ENCODE results near the gene ADAMTS17.

ADAMTS17 gene

DNA sequence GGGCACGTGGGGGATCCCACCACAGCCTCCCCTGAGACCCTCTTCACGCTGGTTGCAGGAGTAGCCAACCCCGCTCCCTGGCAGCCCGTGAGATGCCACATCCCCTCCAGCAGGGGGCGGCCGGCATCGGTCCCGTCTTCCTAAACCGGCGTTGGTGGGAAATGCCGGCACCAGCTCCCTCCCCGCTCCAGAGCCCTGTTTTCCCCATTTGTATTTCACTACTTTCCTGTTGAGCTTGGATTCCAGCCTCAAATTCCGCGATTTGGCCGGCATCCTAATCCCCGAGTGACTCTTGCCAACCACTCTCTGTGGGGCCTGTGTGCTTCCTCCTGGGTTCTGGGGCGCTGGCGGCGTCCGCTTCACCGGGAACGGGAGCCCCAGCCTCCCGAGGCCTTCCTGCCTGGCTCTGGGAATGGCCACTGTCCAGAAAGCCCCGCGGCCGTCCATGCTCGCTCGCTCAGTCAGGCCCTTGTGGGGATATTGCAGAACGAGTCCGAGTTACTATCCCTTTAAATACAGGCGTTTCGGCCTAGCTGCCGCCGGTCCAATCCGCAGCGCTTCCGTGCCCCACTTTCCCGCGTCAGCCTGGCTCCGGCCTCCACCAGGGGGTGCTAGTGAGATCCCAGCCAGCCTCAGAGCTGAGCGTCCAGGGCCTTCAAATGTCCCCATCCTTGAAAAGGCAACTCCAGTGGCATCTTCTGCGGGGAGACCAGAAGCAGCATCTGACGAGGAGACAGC, 8.1 kb upstream of the ADAMTS17 start:
- H3K27me3 ChIP-seq (ENCODE audit: insufficient read depth, low read length, poor library complexity) = no peaks in the 10 kb centered on the region
- no peaks in the 10 kb centered on the region for H4K20me1 ChIP-seq (ENCODE audit: insufficient read depth, low read length)
- DNase-seq (peak; percentile 69), ATAC-seq (ENCODE audit: insufficient read depth, low read depth) (peak; percentile 81)
- H3K9ac ChIP-seq (ENCODE audit: low read depth, low read length) = peak overlapping the region; percentile 77
- no peak for TF ChIP-seq EZH2 (IDR thresholded peaks at IDR 0.05; ENCODE audit: borderline replicate concordance, low read depth, low read length, severe bottlenecking)
- TF ChIP-seq, protein P1, sequence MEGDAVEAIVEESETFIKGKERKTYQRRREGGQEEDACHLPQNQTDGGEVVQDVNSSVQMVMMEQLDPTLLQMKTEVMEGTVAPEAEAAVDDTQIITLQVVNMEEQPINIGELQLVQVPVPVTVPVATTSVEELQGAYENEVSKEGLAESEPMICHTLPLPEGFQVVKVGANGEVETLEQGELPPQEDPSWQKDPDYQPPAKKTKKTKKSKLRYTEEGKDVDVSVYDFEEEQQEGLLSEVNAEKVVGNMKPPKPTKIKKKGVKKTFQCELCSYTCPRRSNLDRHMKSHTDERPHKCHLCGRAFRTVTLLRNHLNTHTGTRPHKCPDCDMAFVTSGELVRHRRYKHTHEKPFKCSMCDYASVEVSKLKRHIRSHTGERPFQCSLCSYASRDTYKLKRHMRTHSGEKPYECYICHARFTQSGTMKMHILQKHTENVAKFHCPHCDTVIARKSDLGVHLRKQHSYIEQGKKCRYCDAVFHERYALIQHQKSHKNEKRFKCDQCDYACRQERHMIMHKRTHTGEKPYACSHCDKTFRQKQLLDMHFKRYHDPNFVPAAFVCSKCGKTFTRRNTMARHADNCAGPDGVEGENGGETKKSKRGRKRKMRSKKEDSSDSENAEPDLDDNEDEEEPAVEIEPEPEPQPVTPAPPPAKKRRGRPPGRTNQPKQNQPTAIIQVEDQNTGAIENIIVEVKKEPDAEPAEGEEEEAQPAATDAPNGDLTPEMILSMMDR (IDR thresholded peaks at IDR 0.05; ENCODE audit: borderline replicate concordance, extremely low read depth, low read length, poor library complexity, severe bottlenecking) = peak; percentile 81
- no peaks in the 10 kb centered on the region for H3K79me2 ChIP-seq (ENCODE audit: insufficient read depth, low read length)
- H3K4me2 ChIP-seq (ENCODE audit: insufficient read depth, low read length) = peak overlapping the region; percentile 66
- H3K4me1 ChIP-seq (ENCODE audit: insufficient read depth, low read length) = peaks cover 15% of the 10 kb centered on the region
- H3K9me3 ChIP-seq (ENCODE audit: insufficient read depth, low read length, severe bottlenecking) = no peaks in the 10 kb centered on the region
- H3K27ac ChIP-seq (ENCODE audit: low read length) = peak overlapping the region; percentile 82
- peak overlapping the region; percentile 92 for H2AFZ ChIP-seq (ENCODE audit: low read depth, low read length)
- peak overlapping the region; percentile 27 to 61; a peak in 3 of 4 replicates for H3K4me3 ChIP-seq (ENCODE audit: low read depth in 1 of 2, low read length in 2 of 2)
- no peaks in the 10 kb centered on the region for H3K36me3 ChIP-seq (ENCODE audit: insufficient read depth, low read length)

DNA sequence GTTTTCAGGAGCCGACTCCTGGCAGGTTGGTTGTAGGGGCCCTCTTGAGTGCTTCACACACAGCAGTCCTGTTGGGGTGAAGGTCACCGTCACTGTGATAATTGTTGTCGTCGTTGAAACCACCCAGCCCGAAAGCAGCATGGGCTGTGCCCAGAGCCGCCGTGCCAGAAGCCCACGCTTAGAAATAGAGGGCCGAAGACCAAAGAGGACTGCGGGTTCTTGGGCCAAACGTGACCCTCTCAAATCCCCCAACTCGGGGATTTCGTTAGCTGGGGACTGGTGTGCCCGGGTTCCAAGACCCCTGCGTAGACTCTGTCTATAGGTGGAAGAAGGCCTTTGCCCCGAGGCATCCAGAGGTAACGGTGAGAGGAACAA, 7.5 kb upstream of the ADAMTS17 start:
- Histone ChIP-seq H3K9me3 (ENCODE audit: insufficient read depth, low read length, severe bottlenecking) (no peaks in the 10 kb centered on the region), H3K79me2 (ENCODE audit: insufficient read depth, low read length) (no peaks in the 10 kb centered on the region), H3K27me3 (ENCODE audit: insufficient read depth, low read length, poor library complexity) (no peaks in the 10 kb centered on the region), H3K4me3 (ENCODE audit: low read depth in 1 of 2, low read length in 2 of 2) (peak overlapping the region in 1 of 2 experiments; percentile 61; a peak in 2 of 4 replicates), H3K9ac (ENCODE audit: low read depth, low read length) (peak overlapping the region; percentile 77; the same call in 1 of the 2 replicates), H2AFZ (ENCODE audit: low read depth, low read length) (peak overlapping the region; percentile 92), H3K4me2 (ENCODE audit: insufficient read depth, low read length) (peak overlapping the region; percentile 66), H3K4me1 (ENCODE audit: insufficient read depth, low read length) (peaks cover 15% of the 10 kb centered on the region), H3K36me3 (ENCODE audit: insufficient read depth, low read length) (no peaks in the 10 kb centered on the region), H3K27ac (ENCODE audit: low read length) (peak overlapping the region; percentile 5; the same call in 1 of the 2 replicates), H4K20me1 (ENCODE audit: insufficient read depth, low read length) (no peaks in the 10 kb centered on the region)
- DNase-seq (no peak), ATAC-seq (ENCODE audit: insufficient read depth, low read depth) (no peak)
- TF ChIP-seq, protein P1 (IDR thresholded peaks at IDR 0.05; ENCODE audit: borderline replicate concordance, extremely low read depth, low read length, poor library complexity, severe bottlenecking) = no peak
- TF ChIP-seq EZH2 (IDR thresholded peaks at IDR 0.05; ENCODE audit: borderline replicate concordance, low read depth, low read length, severe bottlenecking) = no peak

DNA sequence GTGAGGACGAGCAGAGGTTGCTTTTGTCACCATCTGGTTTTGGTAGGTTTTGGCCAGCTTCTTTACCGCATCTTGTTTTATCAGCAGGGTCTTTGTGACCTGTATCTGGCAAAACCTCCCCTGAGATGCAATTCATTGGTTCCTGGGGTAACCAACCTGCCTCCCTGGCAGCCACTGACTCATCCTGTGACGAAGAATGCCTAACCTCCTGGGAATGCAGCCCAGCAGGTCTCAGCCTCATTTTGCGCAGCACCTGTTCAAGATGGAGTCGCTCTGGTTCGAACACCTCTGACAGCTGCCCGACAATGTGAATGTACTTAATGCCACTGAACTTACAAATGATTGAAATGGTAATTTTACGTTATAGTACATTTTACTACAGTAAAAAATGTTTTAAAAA, 6.8 kb upstream of the ADAMTS17 start:
- ATAC-seq (ENCODE audit: insufficient read depth, low read depth) = no peak
- no peak for DNase-seq
- no peak overlapping the region for H3K27ac ChIP-seq (ENCODE audit: low read length)

More for the DNA sequence above, 6.8 kb upstream of the ADAMTS17 start:
- Histone ChIP-seq H3K9ac (ENCODE audit: low read depth, low read length) (no peak overlapping the region), H3K79me2 (ENCODE audit: insufficient read depth, low read length) (no peaks in the 10 kb centered on the region), H3K9me3 (ENCODE audit: insufficient read depth, low read length, severe bottlenecking) (no peaks in the 10 kb centered on the region), H3K4me1 (ENCODE audit: insufficient read depth, low read length) (peaks cover 15% of the 10 kb centered on the region), H4K20me1 (ENCODE audit: insufficient read depth, low read length) (no peaks in the 10 kb centered on the region), H3K4me2 (ENCODE audit: insufficient read depth, low read length) (no peak overlapping the region), H3K36me3 (ENCODE audit: insufficient read depth, low read length) (no peaks in the 10 kb centered on the region), H3K4me3 (ENCODE audit: low read depth in 1 of 2, low read length in 2 of 2) (no peak overlapping the region), H3K27me3 (ENCODE audit: insufficient read depth, low read length, poor library complexity) (no peaks in the 10 kb centered on the region), H2AFZ (ENCODE audit: low read depth, low read length) (no peak overlapping the region)
- TF ChIP-seq, protein P1 (IDR thresholded peaks at IDR 0.05; ENCODE audit: borderline replicate concordance, extremely low read depth, low read length, poor library complexity, severe bottlenecking) = no peak
- no peak for TF ChIP-seq EZH2 (IDR thresholded peaks at IDR 0.05; ENCODE audit: borderline replicate concordance, low read depth, low read length, severe bottlenecking)
